Stimulated activated CD8-positive, alpha-beta memory T cell treated with anti-CD3 and anti-CD28 coated beads, Interleukin-15, amount 100 ng/mL, for 48 hours (primary cell): ENCODE data around the gene OR10G8.
"Not testable (repeated sequence)": the region's sequence is repeated elsewhere in the genome, so short reads cannot be mapped to it uniquely, and the experiment has no call there.

ENCODE experiments used
- DNase-seq, 2 donors: peaks; one replicate each; pipeline ENCODE4 v3.0.0-alpha.2; 2020; ENCODE audit warnings: low read depth in 2 of 2

OR10G8 gene, protein sequence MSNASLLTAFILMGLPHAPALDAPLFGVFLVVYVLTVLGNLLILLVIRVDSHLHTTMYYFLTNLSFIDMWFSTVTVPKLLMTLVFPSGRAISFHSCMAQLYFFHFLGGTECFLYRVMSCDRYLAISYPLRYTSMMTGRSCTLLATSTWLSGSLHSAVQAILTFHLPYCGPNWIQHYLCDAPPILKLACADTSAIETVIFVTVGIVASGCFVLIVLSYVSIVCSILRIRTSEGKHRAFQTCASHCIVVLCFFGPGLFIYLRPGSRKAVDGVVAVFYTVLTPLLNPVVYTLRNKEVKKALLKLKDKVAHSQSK

DNA sequence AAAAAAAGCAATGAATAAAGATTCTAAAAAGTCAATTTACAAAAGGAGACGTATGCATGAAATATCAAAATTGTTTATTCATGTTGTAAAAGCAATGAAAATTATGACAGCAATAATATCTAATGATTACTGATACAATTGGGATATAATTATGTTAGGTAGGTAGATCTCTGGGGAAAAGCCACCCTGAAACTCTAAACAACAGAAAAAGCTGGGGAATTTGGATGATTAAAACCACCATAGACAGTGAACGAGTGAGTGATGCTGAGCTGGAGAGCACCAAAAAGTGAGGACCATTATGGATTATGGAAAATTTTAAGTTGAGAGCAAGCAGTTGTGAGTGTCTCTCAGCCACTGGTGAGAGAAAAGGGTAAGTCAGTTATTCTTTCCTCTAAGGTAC lies at the start of gene OR10G8:
TSS of gene OR10G8 (plus strand) at position 301 of the 400 bp plus-strand sequence. CDS start 2,825 bp downstream, outside the sequence.
- DNase-seq = no peak

DNA sequence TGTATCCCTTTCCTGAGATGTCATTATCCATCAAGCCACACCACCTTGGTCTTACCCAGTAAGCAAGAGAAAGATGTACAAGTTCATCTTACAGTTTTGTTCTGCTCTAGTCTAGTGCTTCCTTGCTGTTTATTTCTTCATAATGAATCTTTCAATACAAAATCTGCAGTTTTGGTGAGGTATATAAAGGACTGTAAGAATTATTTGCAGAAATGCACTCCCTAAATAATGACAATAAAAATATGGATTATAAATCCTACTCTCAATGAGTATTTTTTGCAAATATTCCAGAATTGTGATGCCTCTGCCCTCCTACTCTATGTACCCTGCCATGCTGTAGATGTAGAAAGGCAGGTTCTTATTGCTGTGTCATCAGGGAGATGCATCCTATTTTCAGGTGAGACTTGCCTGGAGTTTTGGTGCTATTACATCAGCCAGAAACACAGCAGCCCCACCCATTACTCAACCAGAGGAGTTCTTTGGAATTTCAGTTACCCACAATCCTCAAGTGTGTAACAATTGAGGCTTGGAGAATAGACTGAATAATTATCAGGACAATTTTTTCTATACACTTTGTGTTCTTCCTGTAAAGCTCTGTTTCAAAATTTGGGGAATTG lies 48.8 kb upstream of the OR10G8 start, which contains the start of gene OR10S1:
TSS of gene OR10S1 (minus strand) at position 51 of the 617 bp plus-strand sequence. CDS start 117 bp downstream, outside the sequence.
- DNase-seq = no peak

DNA sequence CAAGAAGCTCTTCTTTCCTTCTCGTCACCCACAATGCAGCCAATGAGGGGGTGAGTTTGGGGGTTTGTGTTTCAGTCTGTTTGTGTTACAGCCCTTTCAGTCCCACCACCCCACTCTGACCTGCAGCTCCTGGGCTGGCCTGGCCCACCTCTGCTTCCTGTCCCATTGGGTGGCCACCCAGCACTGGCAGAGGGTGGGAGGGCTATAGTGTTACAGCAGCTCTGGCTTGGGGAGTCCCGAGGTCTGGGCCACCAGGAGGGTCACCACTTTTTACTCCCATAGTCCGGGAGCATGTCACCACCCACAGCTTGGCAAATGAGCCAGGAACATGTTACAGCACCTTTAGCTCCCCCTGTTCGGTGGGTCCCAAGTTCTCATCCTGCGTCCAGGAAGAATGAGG lies 47.3 kb upstream of the OR10G8 start:
- DNase-seq = no peak

DNA sequence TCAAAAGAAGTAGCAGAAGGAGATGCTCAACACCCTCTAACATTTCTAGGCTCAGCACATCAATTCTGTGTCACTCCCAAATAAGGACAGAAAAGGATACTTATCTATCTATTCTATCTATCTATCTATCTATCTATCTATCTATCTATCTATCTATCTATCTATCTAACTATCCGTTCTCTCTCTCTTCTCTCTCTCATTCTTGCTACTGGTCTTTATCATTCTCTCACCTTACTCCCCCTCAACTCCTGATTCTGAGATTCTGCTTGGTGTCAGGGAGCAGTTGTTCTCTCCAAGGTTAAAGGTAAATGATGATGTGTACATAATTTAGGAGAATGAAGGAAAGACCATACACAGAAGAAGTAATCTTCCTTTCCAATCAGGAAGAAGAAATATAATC lies 31.5 kb upstream of the OR10G8 start, which contains the start of gene OR10G6:
TSS of gene OR10G6 (minus strand) at position 43 of the 400 bp plus-strand sequence. CDS start at position 43, 0 bp downstream.
- no peak for DNase-seq

DNA sequence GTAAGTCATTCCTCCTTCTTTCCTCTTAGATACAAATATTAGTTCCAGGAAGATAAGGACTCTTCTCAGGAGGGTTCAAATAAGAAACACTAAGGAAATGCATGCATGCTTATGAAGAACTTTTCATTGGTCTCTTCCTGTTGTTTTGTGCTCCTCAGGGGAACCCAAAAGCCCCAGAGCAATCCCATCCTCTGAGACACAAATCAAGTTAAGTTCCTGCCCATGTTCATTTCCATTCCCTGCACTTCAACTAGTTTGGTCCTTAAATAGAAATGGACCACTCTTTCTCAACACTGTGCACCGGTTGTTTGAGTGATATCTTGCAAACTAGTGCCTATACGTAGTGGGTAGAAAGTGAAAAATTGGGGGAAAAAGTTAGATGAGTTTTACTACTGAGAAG lies 13.9 kb upstream of the OR10G8 start, which contains the start of gene OR10G4:
TSS of gene OR10G4 (plus strand) at position 301 of the 400 bp plus-strand sequence. CDS start 2,578 bp downstream, outside the sequence.
- DNase-seq = no peak

DNA sequence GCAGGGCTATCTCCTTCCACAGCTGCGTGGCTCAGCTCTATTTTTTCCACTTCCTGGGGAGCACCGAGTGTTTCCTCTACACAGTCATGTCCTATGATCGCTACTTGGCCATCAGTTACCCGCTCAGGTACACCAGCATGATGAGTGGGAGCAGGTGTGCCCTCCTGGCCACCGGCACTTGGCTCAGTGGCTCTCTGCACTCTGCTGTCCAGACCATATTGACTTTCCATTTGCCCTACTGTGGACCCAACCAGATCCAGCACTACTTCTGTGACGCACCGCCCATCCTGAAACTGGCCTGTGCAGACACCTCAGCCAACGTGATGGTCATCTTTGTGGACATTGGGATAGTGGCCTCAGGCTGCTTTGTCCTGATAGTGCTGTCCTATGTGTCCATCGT lies 10.8 kb upstream of the OR10G8 start:
- not testable (repeated sequence) for DNase-seq

DNA sequence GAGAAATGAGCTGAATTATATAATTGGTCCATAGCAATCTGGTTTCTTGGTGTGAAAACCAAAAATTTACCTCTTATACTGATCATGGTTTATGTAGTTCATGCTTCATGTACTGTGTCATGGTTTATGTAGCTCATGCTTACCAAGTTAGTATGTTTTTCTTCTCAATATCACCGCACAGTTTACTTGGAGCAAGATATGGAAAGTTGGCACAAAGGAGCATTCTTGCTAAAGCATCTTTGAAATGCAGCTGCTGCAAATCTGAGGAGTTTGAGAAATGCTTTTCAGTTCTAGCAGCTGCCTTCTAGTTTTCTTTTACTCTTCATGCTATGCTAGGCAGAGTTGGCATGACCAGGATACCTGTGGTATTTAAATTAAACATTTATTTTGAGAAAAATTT lies 10.1 kb downstream of the OR10G8 start:
- no peak for DNase-seq

DNA sequence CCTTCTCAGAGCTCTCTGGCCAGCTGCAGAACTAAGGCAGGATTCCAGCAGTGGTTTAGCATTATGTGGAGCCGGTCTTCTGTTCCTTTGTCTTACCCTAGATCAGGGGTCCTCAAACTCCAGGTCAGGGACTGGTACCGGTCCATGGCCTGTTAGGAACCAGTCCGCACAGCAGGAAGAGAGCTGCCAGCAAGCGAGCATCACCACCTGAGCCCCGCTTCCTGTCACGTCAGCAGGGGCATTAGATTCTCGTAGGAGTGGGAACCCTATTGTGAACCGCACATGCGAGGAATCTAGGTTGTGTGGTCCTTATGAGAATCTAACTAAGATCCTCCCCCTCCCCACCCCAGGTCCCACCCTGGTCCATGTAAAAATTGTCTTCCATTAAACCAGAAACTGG lies 13.0 kb downstream of the OR10G8 start:
- no peak for DNase-seq

DNA sequence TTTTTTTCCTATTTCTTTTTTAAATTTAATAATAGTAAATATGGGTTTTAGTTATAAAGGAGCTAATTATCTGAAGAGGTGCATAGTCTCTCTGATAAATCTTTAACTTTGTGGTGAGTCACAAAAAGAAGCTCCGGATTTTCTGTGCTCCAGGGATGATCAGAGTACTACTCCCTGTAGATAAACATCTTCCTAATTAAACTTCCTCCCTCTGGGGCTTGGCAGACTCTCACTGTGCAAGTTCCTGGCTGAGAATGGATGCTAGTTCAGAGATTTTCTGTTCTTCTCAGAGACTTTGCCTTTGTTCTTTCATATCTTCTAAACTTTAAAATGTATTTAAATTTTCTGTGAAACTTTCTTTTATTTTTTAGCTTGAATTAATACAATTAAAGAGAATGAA lies 14.7 kb downstream of the OR10G8 start, which contains the start of gene OR10G7:
TSS of gene OR10G7 (minus strand) at position 72 of the 400 bp plus-strand sequence. CDS start 2,324 bp downstream, outside the sequence.
- no peak for DNase-seq

DNA sequence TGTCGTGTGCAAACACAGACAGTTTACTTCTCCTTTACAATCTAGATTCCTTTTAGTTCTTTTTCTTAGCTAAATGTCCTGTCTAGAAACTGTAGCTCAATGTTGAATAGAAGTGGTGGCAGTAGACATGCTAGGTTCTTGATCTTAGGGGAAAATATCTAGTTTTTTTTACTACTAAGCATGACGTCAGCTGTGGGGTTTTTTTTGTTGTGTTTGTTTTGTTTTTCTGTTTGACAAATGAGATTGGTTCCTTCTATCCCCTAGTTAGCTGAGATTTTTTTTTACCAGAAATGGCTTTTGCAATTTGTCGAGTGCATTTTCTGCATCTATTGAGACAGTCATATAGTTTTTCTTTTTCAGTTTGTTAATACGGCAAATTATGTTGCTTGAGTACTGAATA lies 16.8 kb downstream of the OR10G8 start:
- no peak for DNase-seq

DNA sequence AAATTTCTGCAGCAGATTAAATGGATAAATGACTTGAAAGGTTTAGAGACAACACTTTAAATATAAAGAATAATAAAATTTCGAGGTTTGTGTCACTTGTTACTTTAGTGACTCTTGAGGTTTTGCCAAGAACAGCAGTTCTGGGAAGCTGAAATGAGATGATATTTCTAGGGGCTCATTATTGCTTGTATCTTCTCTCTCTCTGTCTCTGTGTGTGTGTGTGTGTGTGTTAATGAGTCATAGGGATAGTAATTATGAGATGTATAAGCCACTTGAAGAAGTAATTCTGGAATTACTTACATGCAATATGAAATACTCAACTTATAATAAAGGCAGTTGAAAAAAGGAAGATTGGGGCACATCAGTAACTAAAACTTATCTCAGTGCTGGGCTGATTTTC lies 24.1 kb downstream of the OR10G8 start:
- DNase-seq = no peak

DNA sequence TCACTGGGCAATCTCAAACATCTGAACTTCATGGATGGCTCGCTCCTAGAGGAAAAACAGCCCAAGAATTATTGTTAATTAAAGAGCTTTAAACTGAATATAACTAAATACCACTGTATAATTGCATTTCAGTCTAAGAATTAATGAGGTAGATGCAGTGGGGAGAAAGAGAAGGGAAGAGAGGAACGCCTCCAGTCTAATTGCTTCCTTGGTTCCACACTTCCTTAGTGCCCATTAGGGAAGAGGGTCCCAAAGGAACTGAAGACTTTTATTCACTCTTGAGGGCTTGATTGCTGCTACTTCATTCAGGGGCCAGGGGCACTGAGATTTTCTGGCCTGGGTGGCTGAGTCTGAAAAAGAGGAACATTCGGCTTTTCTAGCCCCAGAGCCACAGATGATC lies 26.4 kb downstream of the OR10G8 start:
- no peak for DNase-seq

DNA sequence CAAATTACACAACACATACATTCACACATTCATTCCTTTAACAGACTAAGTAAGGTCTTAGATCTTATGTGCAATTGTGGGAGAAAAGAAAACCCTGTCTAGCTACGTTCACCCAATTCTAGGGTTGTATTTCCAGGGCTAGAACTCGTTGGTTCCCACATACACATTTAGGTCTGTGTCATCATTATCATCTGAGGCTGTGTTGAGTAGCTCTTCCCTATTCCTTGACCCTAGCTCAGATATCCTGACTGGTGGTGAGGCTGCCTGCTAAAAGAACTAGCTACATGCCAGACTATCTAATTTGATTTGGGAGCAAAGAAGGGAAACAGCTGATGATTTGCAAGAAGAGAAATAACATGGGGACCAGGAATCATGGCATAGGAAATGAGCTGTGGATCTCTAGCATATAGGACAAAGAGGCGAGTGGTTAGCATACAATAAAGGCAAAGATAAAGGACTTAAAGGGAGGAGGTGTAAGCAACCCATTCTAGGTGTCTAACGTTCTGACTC lies 42.1 kb downstream of the OR10G8 start:
- DNase-seq = no peak

DNA sequence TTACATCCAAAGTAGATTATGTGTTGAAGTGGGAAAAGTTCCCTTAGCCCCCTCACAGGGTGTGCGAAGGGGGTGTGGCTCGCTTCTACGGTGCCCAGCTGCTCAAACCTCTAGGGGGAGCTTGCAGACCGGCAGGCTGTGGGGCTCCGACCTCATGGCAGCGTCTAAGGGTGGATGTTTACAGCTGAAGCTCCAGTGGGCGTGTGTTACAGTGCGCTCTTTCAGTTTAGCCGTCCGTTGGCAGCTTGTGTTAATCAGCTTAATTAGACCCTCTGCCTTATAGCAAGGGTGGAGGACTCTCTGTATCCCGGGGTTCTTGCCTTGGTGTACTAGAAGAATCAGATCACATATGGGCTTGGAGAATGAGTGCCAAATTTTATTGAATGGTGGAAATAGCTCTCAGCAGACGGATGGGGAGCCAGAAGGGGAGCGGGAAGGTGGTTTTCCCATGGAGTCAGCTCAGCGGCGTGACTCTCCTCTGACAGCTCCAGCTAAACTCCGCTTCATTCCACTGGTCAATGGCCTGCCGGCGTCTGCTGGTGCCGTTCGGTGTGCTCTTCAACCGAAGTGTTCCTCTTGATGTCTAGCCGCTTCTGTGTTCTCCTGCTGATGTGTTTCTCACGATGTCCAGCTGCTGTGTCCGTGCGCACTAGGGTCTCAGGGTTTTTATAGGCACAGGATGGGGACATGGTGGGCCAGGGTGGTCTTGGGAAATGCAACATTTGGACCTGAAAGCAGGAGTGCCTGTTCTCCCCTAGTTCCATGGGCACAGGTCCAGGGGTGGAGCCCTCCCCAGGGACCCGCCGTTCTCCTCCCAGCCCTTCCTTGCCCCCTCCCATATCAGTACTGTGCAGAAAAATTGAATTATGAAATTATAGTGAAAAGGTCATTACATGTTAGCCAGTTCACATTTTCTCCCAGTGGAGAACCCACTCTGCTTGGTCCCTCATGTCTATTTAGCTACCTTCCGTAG lies 43.1 kb downstream of the OR10G8 start:
- peak; percentile 23 to 34 for DNase-seq

DNA sequence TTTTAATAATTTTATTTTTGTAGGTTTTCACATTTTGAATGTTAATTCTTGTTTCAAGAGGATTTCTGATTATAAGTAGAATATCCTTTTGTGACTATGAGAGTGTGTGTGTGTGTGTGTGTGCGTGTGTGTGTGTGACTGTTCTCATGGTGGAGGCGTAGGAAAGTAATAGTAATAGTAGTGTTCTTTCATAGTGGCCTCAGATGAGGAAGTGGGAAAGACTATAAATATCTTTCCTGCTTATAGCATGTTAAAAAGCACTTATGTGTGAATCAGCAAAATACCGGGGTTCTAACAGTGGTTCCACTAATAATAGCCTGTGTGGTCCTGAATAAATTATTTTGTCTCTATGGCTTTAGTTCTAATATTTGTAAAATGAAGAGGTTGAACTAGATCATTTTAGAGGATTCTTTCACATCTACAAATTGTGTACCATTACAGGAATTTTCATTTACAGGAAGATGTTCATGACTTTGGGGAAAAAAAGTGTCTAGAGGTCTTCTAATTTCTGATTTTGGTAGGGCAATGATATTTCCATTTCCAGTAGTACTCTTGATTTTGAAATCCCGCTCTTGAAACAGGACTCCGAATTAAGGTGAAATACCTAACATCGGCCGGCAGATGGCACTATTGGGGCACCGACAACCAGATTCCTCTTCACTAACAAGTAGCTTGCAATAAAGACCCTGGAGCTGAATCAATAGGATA lies 44.5 kb downstream of the OR10G8 start:
- DNase-seq = peak; percentile 23 to 26

DNA sequence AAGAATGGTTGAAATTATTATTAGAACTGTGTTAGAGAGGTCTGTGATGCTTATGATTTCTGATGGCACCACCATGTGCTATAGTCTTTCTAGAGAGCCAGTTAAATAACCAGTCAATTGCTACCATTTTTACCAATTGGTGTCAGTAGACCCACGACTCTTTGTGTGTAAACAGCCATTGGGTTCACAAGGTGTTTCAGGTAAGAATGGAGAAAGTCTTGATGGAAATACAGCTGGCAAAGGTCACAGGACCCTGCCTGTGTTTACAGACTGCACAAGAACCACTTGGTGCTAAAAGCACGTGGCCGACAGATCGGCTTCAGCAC lies 45.0 kb downstream of the OR10G8 start:
- no peak for DNase-seq

DNA sequence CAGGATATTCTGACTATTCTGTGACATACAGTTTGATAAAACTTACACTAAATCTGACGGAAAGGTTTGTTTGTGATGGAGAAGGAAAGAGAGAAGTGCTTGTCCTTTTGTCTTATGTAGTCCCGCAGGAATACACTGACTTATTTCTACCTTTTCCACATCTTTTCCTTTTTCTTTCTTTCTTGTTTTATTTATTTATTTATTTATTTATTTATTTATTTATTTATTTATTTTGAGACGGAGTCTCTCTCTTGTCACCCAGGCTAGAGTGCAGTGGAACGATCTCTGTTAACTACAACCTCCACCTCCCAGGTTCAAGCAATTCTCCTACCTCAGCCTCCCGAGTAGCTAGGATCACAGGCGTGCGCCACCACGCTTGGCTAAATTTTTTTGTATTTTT lies 45.5 kb downstream of the OR10G8 start:
- no peak for DNase-seq

DNA sequence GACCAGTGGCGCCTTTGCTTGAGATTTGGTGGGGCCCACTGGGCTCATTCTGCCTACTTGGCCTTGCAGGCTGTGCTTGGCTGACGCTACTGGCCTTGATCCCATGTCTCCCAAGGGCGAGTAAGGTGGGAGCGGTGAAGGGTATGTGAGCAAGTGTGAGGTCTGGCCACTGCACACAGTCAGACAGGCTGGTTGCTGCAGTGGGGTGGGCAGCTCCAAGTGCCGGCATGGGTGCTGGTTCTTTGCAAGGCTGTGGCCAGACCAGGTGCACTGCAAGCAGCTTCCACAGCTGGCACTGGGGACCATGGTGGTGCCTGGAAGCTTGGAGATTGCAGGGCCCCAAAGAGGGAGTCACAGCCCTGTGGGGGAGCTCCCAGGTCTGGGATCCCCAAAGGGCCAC lies 48.0 kb downstream of the OR10G8 start:
- no peak for DNase-seq

DNA sequence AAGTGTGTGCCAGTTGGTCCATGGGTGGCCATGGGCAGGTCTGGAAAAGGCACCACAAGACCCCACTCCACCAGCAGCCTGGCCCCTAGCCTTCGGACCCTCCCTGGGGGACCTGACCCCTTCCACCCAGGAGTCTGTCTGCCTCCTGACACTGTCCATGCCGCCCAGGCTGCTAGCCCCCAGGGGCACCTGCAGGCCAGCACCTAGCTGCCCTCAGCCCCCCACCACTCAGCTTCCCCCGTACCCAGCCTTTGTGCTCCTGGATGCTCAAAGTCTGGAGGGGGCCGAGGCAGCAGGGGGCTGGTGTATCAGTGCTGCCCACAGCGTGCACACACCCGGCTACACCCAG lies 48.9 kb downstream of the OR10G8 start:
- DNase-seq = no peak

DNA sequence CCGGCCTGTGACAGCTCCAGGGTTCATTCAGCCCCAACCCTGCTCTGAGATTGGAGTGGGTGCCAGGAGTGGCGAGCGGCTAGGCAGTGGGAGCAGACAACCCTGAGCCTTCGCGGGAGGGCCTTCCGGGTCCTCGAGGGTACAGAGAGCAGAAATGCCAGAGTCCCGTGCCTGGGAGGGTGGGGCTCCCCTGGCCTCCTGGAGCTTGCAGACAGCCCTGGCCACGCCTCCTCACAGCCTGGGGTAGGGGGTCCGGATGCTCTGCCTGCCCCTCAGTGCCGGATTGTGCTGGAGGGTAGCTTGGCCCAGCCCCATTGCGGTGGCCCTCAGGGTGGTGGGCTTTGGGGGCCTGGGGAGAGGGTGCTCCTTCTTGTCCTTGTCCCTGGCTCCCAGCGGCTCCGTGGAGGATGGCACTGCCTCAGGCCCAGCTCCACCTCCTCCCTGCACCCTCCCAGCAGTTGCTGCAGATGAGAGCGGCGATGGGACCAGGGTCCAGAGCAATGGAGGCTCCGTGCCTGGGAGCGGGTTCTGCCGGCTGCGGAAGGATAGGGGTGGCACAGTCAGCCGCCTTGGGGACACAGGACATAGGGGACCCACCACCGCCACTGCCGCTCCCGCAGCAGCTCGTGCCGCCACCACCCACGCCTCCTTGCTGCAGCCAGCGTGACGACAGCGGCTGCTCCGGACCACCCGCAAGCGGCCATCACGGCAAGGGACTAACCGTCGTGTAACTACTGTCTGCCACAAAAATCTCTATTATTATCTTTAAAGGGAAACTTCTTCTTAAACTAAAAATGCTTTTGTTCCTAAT lies 49.4 kb downstream of the OR10G8 start:
- no peak for DNase-seq
